A549 (cell line): Measurements from ENCODE around the gene SLC16A3.

Experiments used
- CBX2 ChIP-seq: fragments of 200-600 bp; sonication (generic); IDR thresholded peaks from 2 replicates; pipeline ENCODE4 v1.6.1; 2016; ENCODE audit warnings: low read depth, mild to moderate bottlenecking, borderline replicate concordance
- CEBPB ChIP-seq, 2 experiments: fragments of >200 bp in 1 of 2; sonication (Bioruptor Twin) in 1 of 2; formaldehyde crosslinking in 1 of 2; IDR thresholded peaks; 2 replicates each; pipeline ENCODE4 v1.6.1; 2012 to 2016
- CHD2 ChIP-seq: fragments of 150-350 bp; IDR thresholded peaks from 2 replicates; pipeline ENCODE4 v1.6.1; 2014; ENCODE audit warnings: low read length; ENCODE audit not compliant: partially characterized antibody
- CHD4 ChIP-seq: fragments of 200-600 bp; sonication (generic); IDR thresholded peaks from 2 replicates; pipeline ENCODE4 v1.6.1; 2016; ENCODE audit warnings: antibody characterized with exemption, mild to moderate bottlenecking, borderline replicate concordance
- EP300 ChIP-seq, 2 experiments: fragments of >200 bp; sonication (Bioruptor Twin); formaldehyde crosslinking; IDR thresholded peaks; 2 replicates in 1 of 2; 3 replicates in 1 of 2; pipeline ENCODE4 v1.6.1; 2016 to 2017
- ESRRA ChIP-seq: fragments of 150-350 bp; IDR thresholded peaks from 2 replicates; pipeline ENCODE4 v1.6.1; 2014; ENCODE audit warnings: mild to moderate bottlenecking, low read length, borderline replicate concordance
- JUN ChIP-seq, 2 experiments: fragments of >200 bp; sonication (Bioruptor Twin); formaldehyde crosslinking; IDR thresholded peaks; 2 replicates in 1 of 2; 3 replicates in 1 of 2; pipeline ENCODE4 v1.6.1; 2016 to 2017
- MYC ChIP-seq: IDR thresholded peaks from 2 replicates; pipeline ENCODE4 v1.6.1; 2012; ENCODE audit warnings: mild to moderate bottlenecking, inconsistent platforms, low read length, improper control_type of control experiment, borderline replicate concordance
- PHF8 ChIP-seq: fragments of 200-600 bp; sonication (generic); IDR thresholded peaks from 2 replicates; pipeline ENCODE4 v1.6.1; 2016; ENCODE audit warnings: low read depth, mild to moderate bottlenecking, antibody characterized with exemption, moderate library complexity, borderline replicate concordance
- POLR2A ChIP-seq: IDR thresholded peaks from 2 replicates; pipeline ENCODE4 v1.6.1; 2012; ENCODE audit warnings: mild to moderate bottlenecking, low read length
- RCOR1 ChIP-seq: fragments of 150-350 bp; IDR thresholded peaks from 2 replicates; pipeline ENCODE4 v1.6.1; 2014; ENCODE audit warnings: antibody characterized with exemption, low read length, low read depth
- TF ChIP-seq, protein P1 (sequence below): fragments of >200 bp; sonication (Bioruptor Twin); formaldehyde crosslinking; IDR thresholded peaks from 3 replicates; pipeline ENCODE4 v1.5.1; 2016

DNA sequence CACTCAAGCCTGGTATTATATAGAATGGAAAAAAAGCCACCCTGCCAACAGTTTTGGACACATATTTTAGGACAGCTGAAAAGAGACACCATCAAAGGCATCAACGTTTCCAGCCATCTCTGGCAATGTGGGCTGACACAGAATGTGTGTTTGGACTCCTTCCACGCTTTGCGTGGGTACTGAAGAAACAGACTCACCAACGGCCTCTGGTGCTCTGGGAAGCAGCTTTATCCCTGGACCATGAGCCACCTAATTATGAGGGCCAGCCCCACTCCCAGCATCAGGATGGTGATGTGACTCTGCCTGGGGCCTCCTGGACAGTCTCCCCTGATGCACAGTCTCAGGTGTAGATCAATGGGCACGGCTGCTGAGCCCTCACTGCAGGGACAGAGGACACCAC, 44.1 kb upstream of the SLC16A3 start:
- no peak for TF ChIP-seq ESRRA
- TF ChIP-seq POLR2A: no peak
- TF ChIP-seq, protein P1, sequence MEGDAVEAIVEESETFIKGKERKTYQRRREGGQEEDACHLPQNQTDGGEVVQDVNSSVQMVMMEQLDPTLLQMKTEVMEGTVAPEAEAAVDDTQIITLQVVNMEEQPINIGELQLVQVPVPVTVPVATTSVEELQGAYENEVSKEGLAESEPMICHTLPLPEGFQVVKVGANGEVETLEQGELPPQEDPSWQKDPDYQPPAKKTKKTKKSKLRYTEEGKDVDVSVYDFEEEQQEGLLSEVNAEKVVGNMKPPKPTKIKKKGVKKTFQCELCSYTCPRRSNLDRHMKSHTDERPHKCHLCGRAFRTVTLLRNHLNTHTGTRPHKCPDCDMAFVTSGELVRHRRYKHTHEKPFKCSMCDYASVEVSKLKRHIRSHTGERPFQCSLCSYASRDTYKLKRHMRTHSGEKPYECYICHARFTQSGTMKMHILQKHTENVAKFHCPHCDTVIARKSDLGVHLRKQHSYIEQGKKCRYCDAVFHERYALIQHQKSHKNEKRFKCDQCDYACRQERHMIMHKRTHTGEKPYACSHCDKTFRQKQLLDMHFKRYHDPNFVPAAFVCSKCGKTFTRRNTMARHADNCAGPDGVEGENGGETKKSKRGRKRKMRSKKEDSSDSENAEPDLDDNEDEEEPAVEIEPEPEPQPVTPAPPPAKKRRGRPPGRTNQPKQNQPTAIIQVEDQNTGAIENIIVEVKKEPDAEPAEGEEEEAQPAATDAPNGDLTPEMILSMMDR: no peak
- no peak for TF ChIP-seq JUN (IDR thresholded peaks at IDR 0.05)
- no peak for TF ChIP-seq CHD4
- TF ChIP-seq EP300 (IDR thresholded peaks at IDR 0.05): no peak
- no peak for TF ChIP-seq CBX2
- TF ChIP-seq RCOR1: no peak
- TF ChIP-seq CHD2: no peak
- TF ChIP-seq PHF8: no peak
- TF ChIP-seq MYC: no peak
- no peak for TF ChIP-seq CEBPB (IDR thresholded peaks at IDR 0.05)
